ENCODE data around the gene HS3ST5. TPM values are rescaled to one million over a fixed set of nuclear protein-coding genes. Genes with fewer than 3 reads are reported as not detected.

Gene HS3ST5
- total RNA-seq, 4 donors from 2014 or later, result not detected

DNA sequence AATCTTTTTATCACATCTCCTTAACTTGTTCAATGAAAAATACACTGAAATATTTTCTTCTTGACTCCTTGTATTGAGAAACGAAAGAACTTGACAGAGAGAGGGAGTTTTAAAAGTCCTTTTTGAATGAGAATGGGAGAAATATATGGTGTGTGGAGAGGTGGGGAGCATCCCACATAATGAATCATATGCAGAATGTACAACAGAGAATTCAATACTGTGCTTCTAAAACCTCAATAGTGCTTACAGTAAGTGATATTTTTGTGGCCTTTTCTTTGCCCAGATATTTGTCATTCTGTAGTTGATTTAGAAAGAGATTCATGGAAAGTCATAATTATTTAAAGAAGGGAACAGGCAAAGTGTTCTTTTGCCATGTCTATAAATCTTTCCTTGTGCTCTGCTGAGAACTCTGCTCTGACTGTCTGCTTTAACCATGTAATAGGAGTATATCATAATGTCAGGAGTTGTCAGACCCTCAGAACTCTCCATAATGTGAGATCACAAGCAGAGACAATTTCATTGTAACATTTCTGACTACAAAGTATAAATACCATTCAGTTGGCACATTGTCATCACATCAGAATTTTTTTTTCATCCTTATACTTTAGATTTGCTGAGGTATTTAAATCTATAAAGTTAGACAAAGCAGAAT lies 32.8 kb upstream of the HS3ST5 start:
- DNase-seq (ENCODE audit: low spot score) (no peak), ATAC-seq (ENCODE audit: low FRiP score) (no peak)
- TF ChIP-seq CTCF (IDR thresholded peaks at IDR 0.05), result no peak

- DNase-seq (ENCODE audit: low spot score), result no peak
- no peak for TF ChIP-seq CTCF (IDR thresholded peaks at IDR 0.05)
- ATAC-seq (ENCODE audit: low FRiP score), result no peak
These were observed 24.6 kb upstream of the HS3ST5 start for GRCh38 chr6:114367315-114367961.

DNA sequence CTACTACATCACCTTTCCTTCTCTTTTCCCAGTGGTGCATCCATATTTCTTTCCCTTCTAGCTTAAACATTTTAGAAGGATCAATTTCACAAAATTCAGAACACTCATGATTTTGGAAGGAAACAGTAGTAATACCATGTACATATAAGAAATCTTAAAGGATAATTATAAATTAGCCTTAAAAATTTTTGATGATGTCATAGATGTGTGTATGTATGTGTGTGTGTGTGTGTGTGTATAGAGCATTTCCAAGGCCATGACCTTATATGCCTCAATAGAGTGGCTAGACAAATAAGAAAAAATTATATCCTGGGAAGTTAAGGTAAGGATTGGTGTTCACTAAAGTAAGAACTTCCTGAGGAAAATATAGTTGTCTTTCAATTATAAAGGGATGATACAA lies 24.1 kb upstream of the HS3ST5 start:
- DNase-seq (ENCODE audit: low spot score) (no peak), ATAC-seq (ENCODE audit: low FRiP score) (no peak)
- no peak for TF ChIP-seq CTCF (IDR thresholded peaks at IDR 0.05)

DNA sequence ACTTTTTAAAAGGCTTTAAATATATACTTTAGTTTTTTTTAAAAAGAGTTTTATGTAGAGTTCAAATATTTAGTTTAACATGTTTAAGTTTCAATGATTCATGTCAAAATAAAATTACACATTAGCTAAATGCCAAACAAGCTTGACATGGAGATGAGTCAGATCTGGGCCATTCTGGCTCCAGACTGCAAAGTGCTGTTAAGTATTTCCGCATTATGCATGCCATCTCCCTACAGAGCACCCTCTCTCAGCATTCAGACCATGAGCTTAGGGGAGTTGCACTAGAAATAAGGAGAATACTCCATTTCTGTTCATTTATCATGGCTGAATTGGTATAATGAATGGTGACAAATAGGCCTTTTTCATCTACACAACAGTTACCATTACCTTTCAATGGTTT lies 21.5 kb upstream of the HS3ST5 start:
- TF ChIP-seq CTCF (IDR thresholded peaks at IDR 0.05), result no peak
- no peak for ATAC-seq (ENCODE audit: low FRiP score)
- no peak for DNase-seq (ENCODE audit: low spot score)

- no peak for DNase-seq (ENCODE audit: low spot score)
- ATAC-seq (ENCODE audit: low FRiP score), result no peak
- TF ChIP-seq CTCF (IDR thresholded peaks at IDR 0.05), result no peak
These were observed 20.1 kb upstream of the HS3ST5 start for GRCh38 chr6:114362957-114363356.

GRCh38 chr6:114362396-114362795 lies 19.6 kb upstream of the HS3ST5 start:
- no peak for DNase-seq (ENCODE audit: low spot score)
- no peak for TF ChIP-seq CTCF (IDR thresholded peaks at IDR 0.05)
- no peak for ATAC-seq (ENCODE audit: low FRiP score)

- no peak for TF ChIP-seq CTCF (IDR thresholded peaks at IDR 0.05)
- ATAC-seq (ENCODE audit: low FRiP score) (no peak), DNase-seq (ENCODE audit: low spot score) (no peak)
These were observed 18.2 kb upstream of the HS3ST5 start for GRCh38 chr6:114361036-114361435.

All from omental fat pad (tissue), 4 donors.